Activated CD4-positive, alpha-beta T cell treated with anti-CD3 and anti-CD28 coated beads for 1 hour (primary cell): ENCODE data around the gene CDC45.

ENCODE experiments used
- DNase-seq: peaks from one replicate; pipeline ENCODE4 v3.0.0-alpha.2; 2020

Gene CDC45

GRCh38 chr22:19568337-19569275 is 88.9 kb downstream of the CDC45 start:
- DNase-seq: no peak

GRCh38 chr22:19569276-19569640 is 89.5 kb downstream of the CDC45 start:
- DNase-seq: no peak

GRCh38 chr22:19569976-19570375 is 90.3 kb downstream of the CDC45 start:
- no peak for DNase-seq
